22Rv1 (cell line): ENCODE results near the gene RRP1B.

ENCODE experiments used
- ZFX ChIP-seq: fragments of 450-650 bp; IDR thresholded peaks from 2 replicates; pipeline ENCODE4 v1.6.1; 2017; ENCODE audit warnings: antibody characterized with exemption, borderline replicate concordance
- TF ChIP-seq, protein P1 (sequence below): fragments of 450-650 bp; IDR thresholded peaks from 2 replicates; pipeline ENCODE4 v1.5.1; 2017; ENCODE audit warnings: mild to moderate bottlenecking

DNA sequence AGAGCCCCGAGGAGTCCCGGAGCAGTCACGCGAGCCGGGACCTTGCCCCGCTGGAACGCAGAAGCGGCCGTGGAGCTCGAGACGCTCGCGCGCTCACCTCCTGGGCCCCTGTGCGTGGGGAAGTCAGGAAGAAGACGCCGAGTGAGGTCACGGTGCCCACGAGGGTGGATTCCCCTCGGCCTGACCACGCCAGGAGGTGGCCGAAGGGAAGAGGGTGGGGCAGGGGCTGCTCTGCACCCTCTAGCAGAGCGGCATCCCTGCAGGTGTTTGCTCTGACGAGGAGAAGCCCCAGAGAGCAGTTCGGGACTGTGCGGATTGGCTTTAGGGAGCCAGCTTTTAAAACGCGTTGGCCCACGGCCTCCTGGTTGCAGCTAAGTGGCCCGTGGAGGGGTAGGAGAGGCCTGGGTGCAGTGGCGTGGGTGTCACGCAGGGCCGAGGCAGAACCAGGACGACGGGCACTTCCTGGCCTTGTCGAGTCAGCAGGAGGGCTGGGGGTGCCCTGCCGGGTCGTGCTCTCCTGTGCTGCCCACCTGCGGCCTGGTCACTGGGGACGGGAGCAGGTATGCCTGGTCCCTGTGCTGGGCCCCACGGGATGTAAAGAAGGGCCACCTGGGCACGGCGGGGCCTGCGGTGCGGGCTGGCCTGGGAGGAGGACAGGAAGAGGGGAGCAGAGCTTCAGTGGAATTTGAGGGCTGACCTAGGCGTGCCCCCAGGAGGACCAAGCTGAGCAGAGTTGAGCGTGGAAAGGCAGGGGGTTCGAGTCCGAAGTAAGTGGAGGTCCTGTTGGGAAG lies 60.6 kb downstream of the RRP1B start:
- TF ChIP-seq, protein P1, sequence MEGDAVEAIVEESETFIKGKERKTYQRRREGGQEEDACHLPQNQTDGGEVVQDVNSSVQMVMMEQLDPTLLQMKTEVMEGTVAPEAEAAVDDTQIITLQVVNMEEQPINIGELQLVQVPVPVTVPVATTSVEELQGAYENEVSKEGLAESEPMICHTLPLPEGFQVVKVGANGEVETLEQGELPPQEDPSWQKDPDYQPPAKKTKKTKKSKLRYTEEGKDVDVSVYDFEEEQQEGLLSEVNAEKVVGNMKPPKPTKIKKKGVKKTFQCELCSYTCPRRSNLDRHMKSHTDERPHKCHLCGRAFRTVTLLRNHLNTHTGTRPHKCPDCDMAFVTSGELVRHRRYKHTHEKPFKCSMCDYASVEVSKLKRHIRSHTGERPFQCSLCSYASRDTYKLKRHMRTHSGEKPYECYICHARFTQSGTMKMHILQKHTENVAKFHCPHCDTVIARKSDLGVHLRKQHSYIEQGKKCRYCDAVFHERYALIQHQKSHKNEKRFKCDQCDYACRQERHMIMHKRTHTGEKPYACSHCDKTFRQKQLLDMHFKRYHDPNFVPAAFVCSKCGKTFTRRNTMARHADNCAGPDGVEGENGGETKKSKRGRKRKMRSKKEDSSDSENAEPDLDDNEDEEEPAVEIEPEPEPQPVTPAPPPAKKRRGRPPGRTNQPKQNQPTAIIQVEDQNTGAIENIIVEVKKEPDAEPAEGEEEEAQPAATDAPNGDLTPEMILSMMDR: no peak
- no peak for TF ChIP-seq ZFX
